NCI-H226 (cell line): ENCODE results near the gene SLC7A5.
"Not testable (repeated sequence)": the region's sequence is repeated elsewhere in the genome, so short reads cannot be mapped to it uniquely, and the experiment has no call there.

ENCODE experiments used
- DNase-seq: peaks from one replicate; pipeline ENCODE4 v3.0.0-alpha.2; 2015

SLC7A5 gene

DNA sequence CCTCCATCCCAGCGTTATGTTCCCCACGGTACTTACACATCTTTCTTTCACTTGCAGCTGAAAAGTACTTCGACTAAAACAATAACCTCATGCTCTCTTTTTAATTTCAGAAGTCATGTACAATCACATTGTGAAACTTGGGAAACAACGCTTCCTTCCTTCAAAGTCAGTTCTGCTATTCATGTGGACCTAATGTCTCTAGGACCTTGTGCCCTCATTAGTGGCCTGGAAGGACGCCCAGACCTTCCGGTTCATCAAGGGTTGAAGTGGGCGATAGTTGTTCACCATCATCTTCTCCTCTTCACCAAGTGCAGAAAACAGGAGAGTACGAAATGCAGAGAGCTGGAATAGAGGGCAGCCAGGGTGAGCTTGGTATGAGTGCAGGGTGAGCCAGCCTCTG, 18.6 kb upstream of the SLC7A5 start:
- DNase-seq: not testable (repeated sequence)

DNA sequence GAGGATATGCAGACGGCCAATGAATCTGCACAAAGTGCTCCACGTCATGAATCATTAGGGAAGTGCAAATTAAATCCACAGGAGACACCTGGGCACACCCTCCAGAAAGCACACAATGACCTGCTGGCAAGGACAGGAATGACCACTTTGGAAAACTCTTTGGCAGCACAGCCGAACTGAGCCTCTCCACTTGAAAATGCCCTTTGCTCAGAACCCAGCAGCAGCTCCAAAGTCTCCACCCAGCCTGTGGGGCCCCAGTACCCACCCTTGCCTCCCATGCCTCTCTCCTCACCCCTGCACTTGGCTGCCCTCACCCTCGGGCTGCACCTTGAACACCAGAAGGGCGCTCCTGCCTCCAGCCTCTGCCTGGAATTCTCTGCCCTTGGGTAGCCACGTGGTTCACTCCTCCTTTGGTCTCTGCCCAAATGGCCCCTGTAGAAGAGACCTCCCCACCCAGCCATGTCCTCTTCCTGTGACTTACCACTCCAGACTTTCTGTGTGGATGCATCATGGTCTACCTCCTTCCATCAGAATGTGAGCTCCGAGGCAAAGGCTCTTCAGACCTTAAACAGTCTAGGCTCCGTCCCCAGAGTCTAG, 16.2 kb upstream of the SLC7A5 start:
- DNase-seq: not testable (repeated sequence)

DNA sequence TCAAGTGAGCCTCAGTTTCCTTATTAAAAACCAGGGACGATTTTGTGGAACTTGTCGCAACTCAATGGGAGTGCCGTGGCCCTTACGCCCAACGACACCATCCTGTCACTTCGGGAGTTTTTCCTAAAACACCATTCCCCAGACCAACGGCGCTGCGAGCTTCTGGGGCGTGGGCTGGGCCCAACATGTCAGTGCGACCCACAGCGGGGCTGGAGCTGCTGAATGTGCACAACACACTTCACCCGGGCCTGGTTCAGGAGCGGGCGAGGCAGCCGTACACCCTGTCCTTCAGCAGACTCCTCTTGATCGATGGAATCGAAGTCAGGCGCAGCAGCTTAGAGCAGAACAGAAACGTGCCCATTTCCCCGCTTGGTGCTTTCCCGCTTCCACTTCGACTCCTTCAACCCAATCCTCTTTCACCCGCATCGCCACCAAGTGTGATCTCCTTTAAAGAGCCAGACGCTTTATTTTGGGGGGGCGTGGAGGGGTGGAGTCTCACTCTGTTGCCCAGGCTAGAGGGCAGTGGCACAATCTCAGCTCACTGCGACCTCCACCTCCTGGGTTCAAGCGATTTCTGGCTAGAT, 13.2 kb upstream of the SLC7A5 start:
- no peak for DNase-seq

DNA sequence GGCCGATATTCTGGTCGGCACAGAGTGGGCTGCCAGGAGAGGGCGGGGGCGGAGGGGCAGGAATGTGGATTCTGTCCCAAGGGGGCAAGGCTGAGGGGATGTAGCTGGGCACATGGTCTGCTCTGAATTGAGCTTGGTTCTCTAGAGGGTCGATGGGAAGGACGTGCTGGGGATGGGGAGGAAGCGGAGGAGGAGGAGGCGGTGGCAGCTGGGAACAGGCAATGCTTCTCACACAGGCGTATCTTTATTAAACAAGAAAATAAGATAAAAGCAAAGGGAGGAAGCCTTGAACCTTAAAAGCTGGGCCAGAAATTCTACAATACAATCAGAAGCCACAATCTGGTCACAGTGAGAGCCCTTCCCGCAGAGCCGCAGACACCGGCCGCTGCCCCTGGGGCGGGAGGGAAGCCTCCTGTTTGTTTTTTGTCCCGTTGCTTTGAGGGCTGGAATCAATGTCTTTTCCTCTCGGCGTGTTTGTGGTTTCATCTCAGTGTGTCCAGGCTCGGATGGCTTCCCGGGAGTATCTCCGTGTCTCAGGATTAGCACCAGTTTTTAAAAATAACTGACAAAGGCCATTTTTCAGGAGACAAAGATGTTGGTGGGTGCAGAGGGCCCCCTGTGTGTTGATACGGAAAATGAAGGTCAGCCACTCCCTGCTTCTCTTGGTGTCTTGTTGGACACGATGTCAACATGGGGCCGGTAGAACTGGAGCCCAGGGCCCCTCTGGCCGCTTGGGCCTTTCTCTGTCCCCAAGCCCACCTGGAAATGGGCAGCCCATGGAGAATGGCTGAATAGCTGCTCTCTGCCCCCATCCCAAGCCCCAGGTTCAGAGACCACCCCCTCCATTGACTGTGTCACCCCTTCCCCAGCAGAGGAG, 12.3 kb upstream of the SLC7A5 start:
- DNase-seq: no peak

DNA sequence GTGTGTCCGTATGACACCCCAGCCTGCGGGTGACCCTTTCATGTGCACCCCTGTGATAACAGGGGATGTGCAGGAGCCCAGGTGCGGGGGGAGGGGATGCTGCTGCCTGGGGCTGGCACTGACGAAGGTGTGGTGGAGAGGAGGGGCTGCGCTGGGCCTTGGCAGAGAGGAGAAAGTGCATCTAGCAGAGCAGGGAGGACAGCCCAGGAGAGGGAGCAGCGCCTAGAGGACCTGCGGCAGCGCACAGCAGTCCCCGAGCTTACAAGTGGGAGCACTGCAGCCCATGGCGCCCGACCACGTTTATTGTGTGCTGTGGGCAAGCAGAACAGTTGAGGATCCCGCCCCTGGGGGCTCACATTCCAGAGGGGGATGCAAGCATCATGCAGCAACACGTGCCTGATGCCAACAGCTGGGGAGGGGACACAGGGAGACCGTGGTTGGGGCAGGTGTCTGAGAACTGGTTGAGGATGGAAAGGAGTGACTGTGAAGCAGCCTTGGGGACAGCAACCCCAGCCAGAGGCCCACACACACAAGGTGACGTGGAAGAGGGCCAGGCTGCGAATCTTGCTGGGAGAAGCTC, 10.9 kb upstream of the SLC7A5 start:
- DNase-seq: no peak

DNA sequence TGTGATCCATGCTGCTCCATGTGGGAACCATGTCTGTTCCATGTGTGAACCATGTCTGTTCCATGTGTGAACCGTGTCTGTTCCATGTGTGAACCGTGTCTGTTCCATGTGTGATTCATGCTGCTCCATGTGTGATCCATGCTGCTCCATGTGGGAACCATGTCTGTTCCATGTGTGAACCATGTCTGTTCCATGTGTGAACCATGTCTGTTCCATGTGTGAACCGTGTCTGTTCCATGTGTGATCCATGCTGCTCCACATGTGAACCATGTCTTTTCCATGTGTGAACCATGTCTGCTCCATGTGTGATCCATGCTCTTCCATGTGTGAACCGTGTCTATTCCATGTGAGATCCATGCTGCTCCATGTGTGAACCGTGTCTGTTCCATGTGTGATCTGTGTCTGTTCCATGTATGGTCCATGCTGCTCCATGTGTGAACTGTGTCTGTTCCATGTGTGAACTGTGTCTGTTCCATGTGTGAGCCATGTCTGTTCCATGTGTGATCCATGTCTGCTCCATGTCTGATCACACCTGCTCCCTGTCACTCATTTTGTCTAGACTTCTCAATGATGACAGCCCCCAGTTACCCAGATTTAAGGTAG, 10.2 kb upstream of the SLC7A5 start:
- DNase-seq: not testable (repeated sequence)

DNA sequence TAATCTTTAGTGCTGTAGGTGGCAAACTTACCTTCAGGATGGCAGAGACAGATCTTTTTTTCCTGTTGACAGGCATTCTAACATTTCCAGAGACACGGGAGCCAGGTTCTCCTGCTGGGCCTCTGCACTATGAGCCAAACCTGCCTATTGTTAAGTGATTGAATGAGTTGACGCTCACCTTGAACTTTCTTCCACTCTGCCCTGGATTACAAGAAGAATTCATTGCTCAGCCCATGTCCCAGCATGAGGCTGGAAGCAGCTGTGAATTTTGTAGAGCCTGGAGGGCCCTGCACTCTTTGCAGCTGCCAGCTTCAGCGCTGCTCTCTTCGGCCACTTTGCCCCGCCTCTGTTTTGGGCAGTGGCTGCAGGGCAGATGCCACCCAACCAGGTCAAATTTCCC, 9.4 kb upstream of the SLC7A5 start:
- DNase-seq: no peak

DNA sequence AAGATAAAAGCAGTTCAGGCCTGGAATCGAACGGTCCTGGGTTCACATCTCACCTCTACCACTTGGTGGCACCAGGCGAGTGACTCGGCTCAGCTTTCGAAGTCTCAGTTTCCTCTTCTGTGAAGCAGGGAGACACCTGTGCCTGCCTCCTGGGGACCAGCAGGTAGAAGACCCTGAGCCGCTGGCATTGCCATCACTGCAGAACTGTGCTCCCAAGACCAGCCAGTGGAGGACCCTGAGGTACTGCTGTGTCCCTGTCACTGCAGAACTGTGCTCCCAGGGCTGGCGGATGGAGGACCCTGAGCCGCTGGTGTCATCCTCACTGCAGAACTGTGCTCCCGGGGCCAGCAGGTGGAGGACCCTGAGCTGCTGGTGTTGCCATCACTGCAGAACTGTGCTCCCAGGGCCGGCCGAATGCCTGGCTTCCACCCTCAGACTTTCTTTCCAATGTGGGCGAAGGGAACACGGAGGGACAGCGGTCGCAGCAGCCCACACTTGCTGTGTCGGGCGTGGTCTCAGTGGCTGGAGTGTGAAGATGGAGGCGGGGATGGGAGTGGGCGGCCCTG, 8.7 kb upstream of the SLC7A5 start:
- DNase-seq: no peak

DNA sequence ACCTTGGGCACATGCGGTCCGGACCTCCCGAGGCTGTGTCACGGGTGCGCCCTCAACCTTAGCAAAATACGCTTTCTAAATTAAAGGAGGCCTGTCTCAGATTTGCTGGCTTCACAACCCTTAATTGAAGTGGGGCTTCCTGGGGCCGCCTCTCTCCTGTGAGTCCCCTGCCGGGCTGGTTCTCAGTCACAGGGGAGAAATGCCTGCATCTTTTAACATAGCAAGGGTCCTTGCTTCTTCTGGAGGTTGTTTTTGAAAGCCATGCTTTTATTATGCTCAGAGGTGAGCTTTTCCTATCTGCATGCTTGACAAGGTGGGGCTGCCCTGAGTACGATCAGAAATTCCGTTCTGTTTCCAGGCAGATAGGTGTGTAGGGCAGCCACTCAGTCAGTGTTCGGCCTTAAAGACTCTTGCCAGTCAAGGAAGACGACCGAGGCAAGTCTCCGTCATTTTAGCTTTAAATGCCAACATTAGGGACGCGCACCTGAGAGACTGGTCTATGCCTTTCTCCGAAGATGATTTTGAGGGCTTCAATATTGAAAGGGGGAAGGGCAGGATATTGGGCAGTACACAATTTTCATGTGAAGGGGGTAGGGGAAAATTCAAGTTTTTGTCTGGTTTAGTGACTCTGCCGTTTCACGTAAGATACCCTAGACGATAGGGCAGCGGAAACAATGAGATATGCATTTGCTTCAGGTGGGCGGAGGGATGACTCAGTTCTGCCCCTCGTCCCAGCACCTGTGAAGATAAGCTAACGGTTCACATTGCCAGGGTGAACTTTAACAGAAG, 5.5 kb upstream of the SLC7A5 start:
- DNase-seq: no peak

DNA sequence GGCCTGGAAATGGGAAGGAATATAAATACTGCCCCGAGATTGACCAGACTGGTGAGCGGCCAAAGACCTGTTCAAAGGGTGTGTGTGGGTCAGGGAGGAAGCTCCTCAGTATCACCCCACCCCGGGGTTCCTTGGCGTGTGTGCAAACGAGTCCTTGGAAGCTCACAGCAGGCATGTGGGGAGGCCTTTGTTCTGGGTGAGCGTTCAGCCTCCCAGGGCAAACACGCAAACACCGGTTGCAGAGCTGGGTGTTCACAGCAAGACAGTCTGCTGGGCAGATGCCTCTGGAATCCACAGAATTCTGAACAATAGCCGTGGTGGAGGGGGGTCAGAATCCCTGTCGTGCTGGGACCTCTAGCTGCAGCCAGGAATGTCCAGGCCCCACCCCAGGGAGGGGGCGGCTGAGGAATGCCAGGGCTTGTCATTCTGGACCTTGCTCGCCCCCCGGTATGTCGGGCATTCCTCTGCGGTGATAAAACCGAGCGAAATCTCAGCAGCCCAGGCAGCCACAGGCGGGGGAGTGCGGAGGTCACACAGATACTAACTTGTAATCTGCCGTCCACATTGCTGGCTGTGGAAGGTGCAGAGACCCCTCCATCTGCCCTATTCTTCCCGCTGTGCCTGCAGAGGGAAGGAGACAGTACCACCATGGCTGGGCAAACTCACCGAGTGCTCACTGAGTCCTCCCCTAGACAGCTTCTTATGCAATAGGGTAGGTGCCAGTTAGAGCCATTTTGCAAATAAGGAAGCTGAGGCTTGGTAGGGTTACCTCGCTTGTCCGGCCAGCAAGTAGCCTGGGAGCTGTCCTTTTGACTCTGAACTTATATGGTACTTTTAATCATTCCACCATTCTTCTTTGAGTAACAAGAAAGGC, 1.3 kb upstream of the SLC7A5 start:
- peak; percentile 93 for DNase-seq

DNA sequence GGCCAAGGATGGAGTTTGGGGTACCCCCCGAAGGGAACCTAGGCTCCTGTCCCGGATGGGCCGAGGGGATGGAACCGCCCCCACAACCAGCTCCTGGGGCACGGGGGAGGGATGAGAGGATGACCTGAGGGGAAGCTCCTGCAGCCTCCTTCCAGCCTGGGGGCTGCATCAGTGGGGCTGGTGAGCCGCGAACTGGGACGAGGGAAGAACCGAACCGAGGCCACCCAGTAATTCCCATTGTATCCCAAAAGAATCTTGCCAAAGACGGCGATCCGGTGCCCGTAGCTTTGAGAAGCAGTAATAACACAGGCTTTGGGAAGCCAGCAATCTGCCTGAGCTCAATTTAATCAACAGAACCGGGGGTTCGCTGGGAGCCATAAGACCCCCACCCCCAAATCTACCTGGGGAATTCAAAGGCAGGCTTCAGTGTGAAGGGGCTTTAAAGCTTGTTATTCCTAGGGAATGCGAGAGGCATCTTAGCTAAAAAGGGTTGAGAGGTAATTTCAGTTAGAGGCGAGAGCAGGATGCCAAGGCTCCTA, 641 bp upstream of the SLC7A5 start:
- not testable (repeated sequence) for DNase-seq

DNA sequence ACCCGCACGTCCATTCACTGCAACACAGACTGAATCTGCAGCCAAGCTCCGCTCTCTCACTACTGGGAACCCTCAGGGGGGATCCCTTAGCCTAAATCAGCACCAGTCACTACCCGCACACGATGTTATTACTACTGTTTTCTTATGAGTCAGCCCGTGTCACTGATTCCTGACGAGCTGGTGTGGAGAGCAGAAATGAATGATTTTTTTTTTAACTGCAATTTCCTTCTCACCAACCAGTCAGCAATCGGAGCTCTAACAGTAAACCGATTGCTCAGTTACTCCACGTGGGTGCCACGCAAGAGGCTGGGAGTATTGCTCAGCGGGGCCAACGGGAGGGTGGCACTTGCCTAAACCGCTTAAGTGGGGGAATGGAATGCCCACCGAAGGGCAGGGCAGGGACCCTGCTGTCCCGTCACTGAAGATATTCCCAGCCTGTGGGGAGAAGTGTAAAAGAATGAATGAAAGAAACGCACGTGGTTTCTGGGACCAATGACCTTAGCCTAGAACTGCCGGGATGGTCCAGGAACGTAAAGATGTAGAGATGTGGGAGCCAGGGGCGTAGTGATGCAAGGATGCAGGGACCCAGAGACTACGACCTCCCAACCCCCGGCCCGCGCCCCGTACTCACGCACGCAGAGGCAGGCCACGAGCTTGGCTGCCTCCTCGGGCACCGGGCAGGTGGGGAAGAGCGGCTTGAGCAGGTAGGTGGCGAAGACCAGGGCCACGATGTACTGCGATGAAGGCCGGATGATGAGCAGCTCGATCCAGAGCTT, 865 bp downstream of the SLC7A5 start:
- peak; percentile 80 for DNase-seq

DNA sequence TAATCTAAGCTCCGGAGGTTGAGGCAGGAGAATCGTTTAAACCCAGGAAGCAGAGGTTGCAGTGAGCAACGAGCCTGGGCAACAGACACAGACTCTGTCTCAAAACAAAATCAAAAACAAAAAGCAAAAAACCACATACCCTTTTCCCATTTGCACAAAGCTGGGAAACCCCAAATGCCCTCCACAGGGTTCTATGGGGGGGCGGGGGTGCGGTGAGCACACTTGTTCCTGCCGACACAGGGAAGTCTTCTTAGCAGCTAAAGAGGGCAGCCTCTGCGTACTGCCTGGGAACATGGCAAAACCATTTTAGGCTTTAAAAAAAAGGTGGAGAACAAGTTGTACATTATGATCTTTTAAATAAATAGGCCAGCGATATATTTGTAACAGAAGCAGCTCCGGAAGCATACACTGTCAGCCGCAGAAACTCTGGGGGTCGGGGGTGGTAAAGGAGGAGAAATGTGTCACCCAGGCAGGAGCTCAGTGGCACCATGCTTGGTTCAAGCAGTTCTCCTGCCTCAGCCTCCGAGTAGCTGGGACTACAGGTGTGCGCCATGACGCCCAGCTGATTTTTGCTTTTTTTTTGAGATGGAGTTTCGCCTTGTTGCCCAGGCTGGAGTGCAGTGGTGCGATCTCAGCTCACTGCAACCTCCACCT, 3.3 kb downstream of the SLC7A5 start:
- not testable (repeated sequence) for DNase-seq

DNA sequence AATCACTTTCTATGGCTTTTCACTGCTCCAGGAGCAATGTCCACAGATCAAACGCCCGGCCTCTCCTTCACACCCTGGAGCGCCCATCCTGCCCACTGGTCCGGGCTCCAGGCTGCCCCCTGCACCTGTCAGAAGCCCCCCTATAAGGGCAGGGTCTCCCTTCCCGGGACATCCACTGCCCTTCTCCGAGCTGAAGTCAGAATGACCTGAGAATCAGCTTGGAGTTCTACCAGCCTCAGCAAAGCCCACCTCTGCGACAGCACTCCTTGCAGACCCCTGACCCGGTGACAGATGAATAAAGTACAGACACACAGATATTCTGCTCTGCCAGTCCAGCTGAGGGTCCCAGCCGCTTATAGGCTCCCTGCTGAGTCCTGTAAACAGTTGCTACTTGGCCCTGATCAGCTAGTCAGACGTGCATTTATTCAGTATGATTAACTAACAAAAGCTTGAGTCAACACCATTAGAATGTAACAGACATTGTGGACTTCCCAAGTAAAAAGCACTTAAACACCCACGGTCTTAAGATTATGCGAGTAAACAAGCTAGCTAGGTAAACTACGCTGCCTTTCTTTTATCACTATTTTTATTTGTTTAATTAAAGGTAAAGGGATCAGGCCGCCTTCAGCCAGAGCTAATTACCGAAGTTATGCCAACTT, 4.8 kb downstream of the SLC7A5 start:
- DNase-seq: no peak

DNA sequence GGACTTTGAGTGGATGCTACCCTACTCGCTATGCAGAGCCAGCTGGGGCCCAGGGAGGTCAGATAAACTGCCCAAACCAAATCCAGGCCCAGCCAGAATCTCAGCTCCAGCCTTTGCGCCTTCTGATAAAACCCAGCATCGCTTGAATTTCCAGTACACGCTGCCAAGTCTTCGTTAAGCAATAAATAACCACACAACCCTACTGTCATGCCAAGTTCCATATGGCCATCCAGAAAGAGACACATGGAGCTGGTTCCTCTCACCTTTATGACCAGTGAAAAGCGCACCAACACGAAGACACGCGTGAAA, 6.0 kb downstream of the SLC7A5 start:
- DNase-seq: not testable (repeated sequence)

DNA sequence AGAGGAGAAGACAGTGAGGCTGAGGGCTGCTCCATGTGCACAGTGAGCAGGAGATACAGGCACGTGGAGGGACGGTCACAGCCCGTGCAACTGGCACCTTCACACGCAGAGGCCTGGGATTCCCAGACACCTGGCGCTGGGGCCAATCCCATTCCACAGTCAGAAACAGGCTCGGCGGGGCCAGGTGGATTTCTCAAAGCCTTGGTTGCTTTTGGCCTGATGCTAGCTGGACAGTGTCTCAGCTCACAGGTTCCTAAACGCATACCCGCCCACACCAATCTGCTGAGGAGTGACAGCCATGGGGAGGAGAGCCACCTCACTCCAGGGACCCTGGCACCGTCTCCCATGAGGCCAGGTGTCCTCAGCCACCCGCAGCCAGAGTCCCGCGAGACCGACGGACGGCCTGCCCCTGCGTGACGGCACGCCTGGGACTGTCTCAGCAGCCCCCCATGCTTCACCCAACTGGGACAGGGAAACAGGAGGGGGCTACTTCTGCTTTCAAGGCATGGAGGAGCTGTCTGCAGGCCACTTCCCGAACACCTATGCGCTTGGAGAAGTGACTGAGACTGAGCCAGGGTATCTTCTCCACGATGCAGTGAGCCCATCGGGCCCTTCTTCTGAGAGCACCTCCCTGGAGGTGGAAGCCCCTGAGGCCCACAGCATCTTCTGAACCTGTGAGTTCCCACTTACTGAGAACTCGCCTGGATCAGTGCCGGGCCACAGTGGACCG, 6.5 kb downstream of the SLC7A5 start:
- not testable (repeated sequence) for DNase-seq

DNA sequence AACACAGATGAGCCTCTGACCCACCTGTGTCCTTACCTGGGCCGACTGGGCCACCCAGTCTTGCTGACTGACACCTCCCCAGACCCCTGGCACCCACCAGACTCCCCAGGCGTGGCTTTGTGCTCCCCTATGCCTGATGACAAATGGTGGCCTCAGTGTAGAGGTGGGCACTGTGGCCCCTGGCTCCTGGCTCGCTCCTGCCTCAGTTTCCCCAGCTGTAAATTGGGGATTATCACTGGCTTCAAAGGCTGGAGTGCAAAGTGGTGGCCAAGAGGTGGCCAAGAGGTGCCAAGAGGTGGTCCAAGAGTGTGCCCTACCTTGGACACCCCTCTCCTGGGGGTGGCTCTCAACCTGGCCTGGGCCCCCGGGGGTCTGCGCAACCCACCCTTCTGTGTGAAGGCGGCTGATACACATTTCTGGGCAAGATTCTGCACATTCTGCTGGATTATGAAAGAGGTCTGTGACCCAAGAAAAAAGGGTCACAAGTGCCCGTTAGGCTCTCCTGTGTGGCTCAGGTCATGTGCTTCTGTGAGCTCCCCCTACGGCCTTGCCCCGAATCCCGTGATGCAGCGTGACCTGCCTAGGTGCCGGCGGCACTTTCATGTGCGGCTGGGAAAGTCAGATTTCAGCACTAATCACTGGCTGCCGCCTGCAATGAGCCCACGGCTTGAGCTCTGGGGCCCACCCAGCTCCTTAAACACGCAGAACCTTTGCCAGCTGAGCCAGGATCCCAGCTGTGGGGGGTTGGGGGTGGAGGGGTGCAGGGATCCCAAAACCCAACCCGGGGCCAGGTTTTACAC, 7.8 kb downstream of the SLC7A5 start:
- DNase-seq: not testable (repeated sequence)
